Activated CD8-positive, alpha-beta memory T cell treated with anti-CD3 and anti-CD28 coated beads for 48 hours (primary cell): ENCODE data around the gene ASB11.

Source experiments
- DNase-seq, 3 experiments: peaks; one replicate each; pipeline ENCODE4 v3.0.0-alpha.2; 2020; ENCODE audit warnings: low read depth in 2 of 3, low spot score in 2 of 3

ASB11 gene

GRCh38 chrX:15315509-15315908, at the start of gene ASB11:
Gene ASB11 (minus strand): TSS chrX:15315640. CDS start chrX:15315605, 35 bp downstream.
- no peak for DNase-seq

DNA sequence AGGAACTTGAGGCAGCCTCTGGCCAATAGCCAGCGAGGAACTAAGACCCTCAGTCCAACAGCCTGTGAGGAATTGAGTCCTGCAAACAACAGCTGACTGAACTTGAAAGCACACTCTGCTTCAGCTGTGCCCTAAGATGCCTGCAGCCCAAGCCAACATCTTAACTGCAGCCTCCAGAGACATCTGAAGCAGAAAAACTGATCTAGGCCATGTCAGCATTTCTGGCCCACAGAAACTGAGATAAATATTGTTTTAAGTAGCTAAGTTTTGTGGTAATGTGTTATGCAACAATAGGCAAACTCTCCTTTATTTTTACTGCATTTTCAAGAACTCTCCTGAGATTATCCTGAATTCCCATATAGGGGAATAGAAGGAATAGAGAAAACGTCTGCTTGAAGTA, 44.3 kb upstream of the ASB11 start:
- no peak for DNase-seq

GRCh38 chrX:15358533-15358932, 43.1 kb upstream of the ASB11 start:
- DNase-seq, result no peak

GRCh38 chrX:15356444-15356843, 41.0 kb upstream of the ASB11 start:
- DNase-seq, result no peak

DNA sequence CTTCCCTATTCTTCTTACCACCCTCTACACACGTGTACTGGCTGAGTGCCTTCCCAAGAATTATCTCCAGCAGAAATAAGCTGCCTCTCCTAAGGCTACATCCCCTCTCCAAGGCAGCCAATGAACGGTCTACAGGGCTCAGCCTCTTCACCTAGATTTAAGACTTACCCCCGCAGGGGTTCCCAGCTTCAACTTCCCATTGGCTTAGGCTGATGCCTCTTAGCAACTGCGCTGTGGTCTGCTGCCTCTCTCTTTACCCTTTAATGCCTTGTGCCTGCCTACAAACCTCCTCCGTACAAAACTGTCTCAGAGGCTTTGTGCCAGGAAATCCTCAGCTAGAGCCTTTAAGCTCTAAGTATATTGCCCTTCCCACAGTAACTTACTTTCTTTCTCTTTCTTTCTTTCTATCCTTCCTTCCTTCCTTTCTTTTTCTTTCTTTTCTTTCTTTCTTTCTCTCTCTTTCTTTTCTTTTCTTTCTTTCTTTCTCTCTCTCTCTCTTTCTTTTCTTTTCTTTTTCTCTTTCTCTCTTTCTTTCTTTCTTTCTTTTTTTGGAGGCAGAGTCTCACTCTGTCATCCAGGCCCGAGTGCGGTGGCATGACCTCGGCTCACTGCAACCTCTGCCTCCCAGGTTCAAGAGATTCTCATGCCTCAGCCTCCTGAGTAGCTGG, 35.0 kb upstream of the ASB11 start:
- no peak for DNase-seq

- DNase-seq, result no peak
These were observed 33.6 kb upstream of the ASB11 start for GRCh38 chrX:15349046-15349445.

GRCh38 chrX:15345976-15346375, 30.5 kb upstream of the ASB11 start:
- no peak for DNase-seq

- no peak for DNase-seq
These were observed 28.7 kb upstream of the ASB11 start for GRCh38 chrX:15344106-15344505.

DNA sequence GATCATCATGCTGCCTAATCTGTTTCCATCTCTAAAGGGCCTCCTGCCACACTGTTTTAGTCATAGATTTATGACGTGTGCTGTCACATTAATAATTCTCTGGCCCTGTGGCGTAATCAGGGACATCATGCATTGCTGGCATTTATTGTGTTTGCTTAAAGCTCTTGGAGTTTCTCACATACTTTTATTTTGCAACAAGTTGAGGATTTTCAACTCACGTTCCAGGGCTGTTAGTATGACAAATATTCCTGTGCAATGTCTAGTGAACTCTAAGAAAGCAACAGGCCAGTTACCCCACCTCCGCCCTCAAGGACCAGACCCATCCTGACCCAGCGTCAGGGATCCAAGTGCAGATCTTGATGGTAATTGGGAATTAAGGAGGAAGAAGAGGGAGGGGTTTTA, 27.6 kb upstream of the ASB11 start:
- no peak for DNase-seq

DNA sequence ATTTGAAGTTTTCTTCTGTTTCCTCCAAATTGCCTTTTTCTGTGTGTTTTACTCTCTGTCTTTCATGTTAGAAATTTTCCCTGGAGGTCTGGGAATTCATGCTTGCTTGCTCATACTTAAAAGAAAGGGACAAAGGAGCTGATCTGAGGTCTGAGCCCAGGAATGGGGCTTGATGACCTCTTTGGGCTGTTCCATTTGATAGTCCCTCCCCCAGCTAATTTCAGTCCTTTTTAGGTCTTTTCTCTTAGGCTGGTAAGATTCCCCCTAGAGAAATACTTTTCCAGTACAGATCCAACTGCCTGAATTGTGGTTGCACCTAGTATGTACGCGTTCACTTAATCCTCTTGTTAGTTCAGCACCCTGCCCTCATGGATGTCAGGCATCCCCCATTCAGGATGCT, 25.4 kb upstream of the ASB11 start:
- DNase-seq, result no peak

- DNase-seq, result no peak
These were observed 20.6 kb upstream of the ASB11 start for GRCh38 chrX:15336023-15336413.

- peak; percentile 51 to 66 (median 64) for DNase-seq
These were observed 19.9 kb upstream of the ASB11 start, which contains the start of gene PIGA for GRCh38 chrX:15335135-15336022. Gene PIGA (minus strand): TSS chrX:15335523. CDS start chrX:15331930, 3,593 bp downstream.

GRCh38 chrX:15334561-15334960, 19.1 kb upstream of the ASB11 start:
- DNase-seq, result no peak

GRCh38 chrX:15328821-15329220, 13.4 kb upstream of the ASB11 start:
- DNase-seq, result no peak

- no peak for DNase-seq
These were observed 12.7 kb upstream of the ASB11 start for GRCh38 chrX:15328131-15328530.

- DNase-seq, result no peak
These were observed 7.0 kb upstream of the ASB11 start for GRCh38 chrX:15322472-15322871.

DNA sequence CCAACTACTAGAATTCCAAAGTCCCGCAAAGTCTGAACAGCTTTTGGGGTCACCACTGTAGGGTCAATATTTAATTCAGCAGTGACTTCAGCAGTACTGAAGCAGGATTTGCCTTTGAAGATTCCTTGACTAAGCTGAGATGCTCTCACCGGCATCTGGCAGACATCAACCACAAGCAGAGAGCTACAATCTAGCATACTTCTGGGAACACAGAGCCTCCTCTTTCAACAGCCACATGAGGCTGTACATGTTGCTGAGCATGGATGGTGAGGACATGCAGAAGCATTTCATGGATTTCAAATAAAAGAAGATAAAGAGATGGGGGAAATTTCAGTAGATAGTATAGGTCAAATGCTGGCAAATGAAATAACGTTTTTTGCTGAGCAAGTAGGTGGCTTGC, 6.6 kb upstream of the ASB11 start:
- no peak for DNase-seq

DNA sequence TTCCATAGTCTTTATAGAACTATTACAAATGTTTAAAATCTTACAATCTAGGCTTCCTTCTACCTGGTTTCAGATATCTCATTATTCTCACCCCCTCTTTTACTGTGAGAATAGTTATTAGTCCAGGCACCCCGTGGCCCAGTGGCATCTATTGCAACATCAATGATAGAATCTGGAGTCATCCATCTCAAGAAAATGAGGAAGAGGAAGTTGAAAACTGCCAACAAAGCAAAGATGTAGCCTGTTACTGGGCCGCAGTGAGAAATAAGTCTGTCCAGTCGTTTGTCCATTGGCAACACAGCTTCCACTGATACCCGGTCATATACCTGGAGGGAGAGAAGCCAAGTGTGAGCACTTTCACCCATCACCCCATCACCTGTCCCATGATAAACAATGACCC, 6.0 kb upstream of the ASB11 start:
- no peak for DNase-seq

DNA sequence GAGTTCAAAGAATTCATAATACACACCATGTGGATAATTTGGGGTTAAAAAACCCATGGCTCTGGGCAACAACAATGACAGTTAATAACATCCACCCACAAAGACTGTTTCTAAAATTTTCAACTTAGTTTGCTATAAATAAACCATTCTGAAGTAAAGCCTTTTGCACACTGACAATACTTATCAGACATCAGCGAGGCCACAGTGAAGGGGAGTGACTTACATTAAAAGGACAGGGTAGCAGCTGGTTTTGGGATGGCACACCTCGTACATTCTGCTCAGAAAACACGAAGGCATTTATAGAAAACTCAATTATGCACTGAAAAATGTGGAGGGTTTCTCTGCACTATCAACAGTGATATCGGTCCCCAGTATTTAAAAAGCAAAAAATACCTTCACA, 4.9 kb upstream of the ASB11 start:
- no peak for DNase-seq

DNA sequence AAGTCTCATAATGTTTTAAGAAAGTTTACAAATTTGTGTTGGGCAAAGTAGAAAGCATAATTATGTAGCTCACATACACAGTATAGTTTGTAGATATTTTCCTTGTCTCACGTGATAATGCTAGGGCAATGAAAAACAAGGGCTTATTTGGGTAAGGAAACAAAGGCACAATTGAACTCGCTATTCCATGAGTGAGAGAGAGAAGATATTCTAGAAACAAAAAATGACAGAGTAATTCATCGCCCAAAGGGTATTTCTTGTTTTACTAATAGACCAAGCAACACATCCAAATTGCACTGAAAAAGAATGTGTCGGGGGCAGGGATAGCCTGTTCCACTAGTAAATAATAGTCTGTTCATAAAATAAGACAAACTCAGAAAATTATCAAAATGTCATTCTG, 3.6 kb upstream of the ASB11 start:
- no peak for DNase-seq

- DNase-seq, result no peak
These were observed 968 bp downstream of the ASB11 start for GRCh38 chrX:15314472-15314871.

- no peak for DNase-seq
These were observed 4.3 kb downstream of the ASB11 start for GRCh38 chrX:15311119-15311518.
